MM.1S (cell line): ENCODE results near the gene GTF2H4.

Experiments
- DNase-seq: peaks from one replicate; pipeline ENCODE4 v3.0.0-alpha.2; 2015
- H2AFZ ChIP-seq: fragments of 300-600 bp; sonication (generic); 2 replicates; pipeline ENCODE4 v1.6.0; 2016; ENCODE audit warnings: antibody characterized with exemption, low read length
- H3F3A ChIP-seq: fragments of 300-600 bp; sonication (generic); 2 replicates; pipeline ENCODE4 v1.6.1; 2016; ENCODE audit warnings: mild to moderate bottlenecking, antibody characterized with exemption, low read length, moderate library complexity, mixed read lengths; ENCODE audit not compliant: insufficient read depth
- H3K27ac ChIP-seq: fragments of 300-600 bp; sonication (generic); 2 replicates; pipeline ENCODE4 v1.5.1; 2016; ENCODE audit warnings: mild to moderate bottlenecking, low read length
- H3K27me3 ChIP-seq: fragments of 300-600 bp; sonication (generic); replicated peaks from 2 replicates; pipeline ENCODE4 v1.6.0; 2016; ENCODE audit warnings: low read length; ENCODE audit not compliant: insufficient read depth
- H3K36me3 ChIP-seq: fragments of 300-600 bp; sonication (generic); replicated peaks from 2 replicates; pipeline ENCODE4 v1.6.1; 2016; ENCODE audit warnings: mild to moderate bottlenecking, low read length, mixed read lengths; ENCODE audit not compliant: insufficient read depth
- H3K4me1 ChIP-seq: fragments of 300-600 bp; sonication (generic); 2 replicates; pipeline ENCODE4 v1.6.1; 2016; ENCODE audit warnings: low read length, mixed read lengths
- H3K4me2 ChIP-seq: fragments of 300-600 bp; sonication (generic); 2 replicates; pipeline ENCODE4 v1.6.0; 2016; ENCODE audit warnings: low read depth, low read length
- H3K4me3 ChIP-seq: fragments of 300-600 bp; sonication (generic); 2 replicates; pipeline ENCODE4 v1.5.1; 2016; ENCODE audit warnings: low read length, mixed read lengths
- H3K79me2 ChIP-seq: fragments of 300-600 bp; sonication (generic); 2 replicates; pipeline ENCODE4 v1.6.1; 2016; ENCODE audit warnings: mixed run types, low read length, mixed read lengths
- H3K9ac ChIP-seq: fragments of 300-600 bp; sonication (generic); 2 replicates; pipeline ENCODE4 v1.6.1; 2016; ENCODE audit warnings: low read length, mixed read lengths
- H3K9me2 ChIP-seq: fragments of 300-600 bp; sonication (generic); replicated peaks from 2 replicates; pipeline ENCODE4 v1.6.1; 2016; ENCODE audit warnings: mild to moderate bottlenecking, low read length, mixed read lengths; ENCODE audit not compliant: insufficient read depth
- H3K9me3 ChIP-seq: fragments of 300-600 bp; sonication (generic); replicated peaks from 2 replicates; pipeline ENCODE4 v1.6.1; 2016; ENCODE audit warnings: mild to moderate bottlenecking, low read length, mixed read lengths; ENCODE audit not compliant: insufficient read depth
- H4K20me1 ChIP-seq: fragments of 300-600 bp; sonication (generic); 2 replicates; pipeline ENCODE4 v1.6.1; 2016; ENCODE audit warnings: mild to moderate bottlenecking, low read length, moderate library complexity, mixed read lengths; ENCODE audit not compliant: insufficient read depth
- CTCF ChIP-seq: fragments of 300-600 bp; sonication (generic); IDR thresholded peaks from 2 replicates; pipeline ENCODE4 v1.5.1; 2016; ENCODE audit warnings: antibody characterized with exemption, low read length, mixed read lengths
- EZH2 ChIP-seq: fragments of 300-600 bp; sonication (generic); optimal IDR thresholded peaks from 2 replicates; pipeline ENCODE3; 2017; ENCODE audit warnings: low read depth, mild to moderate bottlenecking, antibody characterized with exemption, low read length, mixed read lengths
- EZH2phosphoT487 ChIP-seq: fragments of 300-600 bp; sonication (generic); IDR thresholded peaks from 2 replicates; pipeline ENCODE4 v1.6.1; 2018; ENCODE audit warnings: antibody characterized with exemption, low read length

The GTF2H4 gene

GRCh38 chr6:30885481-30885998 is 22.5 kb upstream of the GTF2H4 start:
- no peaks in the 10 kb centered on the region for H3K4me1 ChIP-seq
- no peak overlapping the region for H2AFZ ChIP-seq
- H3K4me2 ChIP-seq: no peak overlapping the region
- DNase-seq: no peak
- H3K36me3 ChIP-seq: no peaks in the 10 kb centered on the region
- TF ChIP-seq EZH2 (no peak), CTCF (no peak), EZH2phosphoT487 (no peak)
- no peaks in the 10 kb centered on the region for H3K79me2 ChIP-seq
- H4K20me1 ChIP-seq: no peaks in the 10 kb centered on the region
- no peaks in the 10 kb centered on the region for H3K9me3 ChIP-seq
- no peak overlapping the region for H3K4me3 ChIP-seq
- H3K27me3 ChIP-seq: peaks cover 64% of the 10 kb centered on the region
- no peaks in the 10 kb centered on the region for H3F3A ChIP-seq
- no peaks in the 10 kb centered on the region for H3K9me2 ChIP-seq
- H3K27ac ChIP-seq: no peak overlapping the region
- no peak overlapping the region for H3K9ac ChIP-seq

GRCh38 chr6:30885999-30886896 is 21.8 kb upstream of the GTF2H4 start:
- peaks cover 64% of the 10 kb centered on the region for H3K27me3 ChIP-seq
- no peaks in the 10 kb centered on the region for H3K79me2 ChIP-seq
- H3K4me1 ChIP-seq: no peaks in the 10 kb centered on the region
- H3F3A ChIP-seq: no peaks in the 10 kb centered on the region
- no peak overlapping the region for H3K4me2 ChIP-seq
- no peak for TF ChIP-seq EZH2phosphoT487
- TF ChIP-seq CTCF: no peak
- no peak for TF ChIP-seq EZH2
- H3K4me3 ChIP-seq: no peak overlapping the region
- H3K9me3 ChIP-seq: no peaks in the 10 kb centered on the region
- H3K9me2 ChIP-seq: no peaks in the 10 kb centered on the region
- DNase-seq: no peak
- no peaks in the 10 kb centered on the region for H3K36me3 ChIP-seq
- H2AFZ ChIP-seq: no peak overlapping the region
- no peaks in the 10 kb centered on the region for H4K20me1 ChIP-seq
- no peak overlapping the region for H3K27ac ChIP-seq
- H3K9ac ChIP-seq: no peak overlapping the region

GRCh38 chr6:30886897-30887255 is 21.1 kb upstream of the GTF2H4 start:
- Histone ChIP-seq H2AFZ (no peak overlapping the region), H3K4me3 (no peak overlapping the region), H4K20me1 (no peaks in the 10 kb centered on the region), H3K4me1 (no peaks in the 10 kb centered on the region), H3K27me3 (peaks cover 62% of the 10 kb centered on the region), H3F3A (no peaks in the 10 kb centered on the region), H3K27ac (no peak overlapping the region), H3K9ac (no peak overlapping the region), H3K4me2 (no peak overlapping the region), H3K9me3 (no peaks in the 10 kb centered on the region), H3K9me2 (no peaks in the 10 kb centered on the region), H3K79me2 (no peaks in the 10 kb centered on the region), H3K36me3 (no peaks in the 10 kb centered on the region)
- TF ChIP-seq EZH2phosphoT487: no peak
- no peak for DNase-seq
